GM23248 (cell line): ENCODE measurements around the gene SPTAN1.

Experiments used
- EZH2 ChIP-seq: fragments of 200-600 bp; sonication (generic); IDR thresholded peaks from 2 replicates; pipeline ENCODE4 v1.6.1; 2018; ENCODE audit warnings: antibody characterized with exemption, mild to moderate bottlenecking; ENCODE audit not compliant: insufficient read depth, poor library complexity, severe bottlenecking
- EZH2phosphoT487 ChIP-seq: fragments of 200-600 bp; sonication (generic); IDR thresholded peaks from 2 replicates; pipeline ENCODE4 v1.6.1; 2018; ENCODE audit warnings: antibody characterized with exemption, moderate library complexity, mild to moderate bottlenecking, low read depth; ENCODE audit not compliant: insufficient read depth

DNA sequence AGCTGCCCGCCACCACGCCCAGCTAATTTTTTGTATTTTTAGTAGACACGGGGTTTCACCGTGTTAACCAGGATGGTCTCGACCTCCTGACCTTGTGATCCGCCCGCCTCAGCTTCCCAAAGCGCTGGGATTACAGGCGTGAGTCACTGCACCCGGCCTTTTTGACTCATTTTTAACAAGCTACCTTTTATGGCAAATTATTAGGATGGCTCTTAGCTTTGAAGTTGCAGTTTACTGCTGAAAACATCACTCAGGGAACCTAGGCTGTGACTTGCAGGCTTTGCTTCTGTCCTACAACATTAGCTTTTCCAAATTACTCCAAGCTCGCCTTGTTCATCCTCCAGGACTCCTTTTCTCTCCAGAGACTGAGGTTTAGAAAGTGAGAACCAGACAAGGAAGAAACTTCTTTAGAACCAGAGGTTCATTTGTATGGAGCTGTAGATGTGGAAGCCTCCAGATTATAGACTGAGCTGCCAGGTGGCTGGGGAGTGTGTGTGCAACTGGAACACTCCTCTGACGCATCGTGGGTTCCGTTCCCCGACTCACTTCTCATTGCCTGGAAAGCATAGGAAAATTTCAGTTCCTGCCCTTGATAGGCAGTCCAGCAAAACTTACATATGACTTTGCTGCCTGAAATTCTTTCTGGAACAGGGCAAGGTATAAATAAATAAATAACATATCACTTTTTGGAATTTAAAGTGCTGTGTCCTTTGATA is 23.8 kb upstream of the SPTAN1 start:
- TF ChIP-seq EZH2 (no peak), EZH2phosphoT487 (no peak)
